ENCODE measurements around the gene VIM.

The VIM gene

DNA sequence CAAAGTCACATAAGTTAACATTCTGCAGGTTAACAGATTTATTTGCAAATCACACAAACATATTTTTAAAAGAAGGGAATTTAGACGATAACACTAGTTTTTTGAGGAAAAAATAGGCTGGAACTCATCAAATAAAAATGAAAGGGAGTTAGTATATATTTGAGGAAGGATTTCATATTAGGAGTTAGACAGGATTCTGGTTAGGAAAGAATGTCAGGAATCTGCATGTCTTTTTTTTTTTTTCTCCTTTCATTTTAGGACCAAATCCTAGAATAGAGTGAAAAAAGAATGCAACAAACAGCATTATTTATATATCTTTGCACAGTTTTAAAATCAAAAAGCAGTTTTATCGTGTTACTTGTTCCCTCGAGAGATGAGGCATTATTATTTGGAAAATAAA is 17.7 kb upstream of the VIM start:
- no peak for DNase-seq (ENCODE audit: low read depth)

DNA sequence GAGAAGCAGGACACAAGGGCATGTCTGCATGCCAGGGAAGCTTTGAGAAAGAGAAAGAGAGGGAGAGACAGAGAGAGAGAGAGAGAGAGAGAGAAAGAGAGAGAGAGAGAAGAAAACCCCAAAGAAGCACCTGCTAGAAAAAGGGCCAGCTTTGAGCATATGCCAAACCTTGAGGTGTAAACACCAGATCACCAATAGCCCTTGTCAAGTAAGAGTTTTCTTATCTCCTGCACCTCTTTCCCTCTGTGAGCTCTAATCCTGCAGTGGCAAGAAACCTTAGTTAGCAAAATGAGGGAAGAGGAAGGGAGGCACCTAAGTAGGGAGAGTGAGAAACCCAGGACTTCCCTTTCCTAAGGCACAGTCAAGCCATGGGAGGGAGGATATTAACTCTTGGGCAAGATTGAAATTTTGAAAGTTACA is 15.2 kb upstream of the VIM start:
- no peak for DNase-seq (ENCODE audit: low read depth)

DNA sequence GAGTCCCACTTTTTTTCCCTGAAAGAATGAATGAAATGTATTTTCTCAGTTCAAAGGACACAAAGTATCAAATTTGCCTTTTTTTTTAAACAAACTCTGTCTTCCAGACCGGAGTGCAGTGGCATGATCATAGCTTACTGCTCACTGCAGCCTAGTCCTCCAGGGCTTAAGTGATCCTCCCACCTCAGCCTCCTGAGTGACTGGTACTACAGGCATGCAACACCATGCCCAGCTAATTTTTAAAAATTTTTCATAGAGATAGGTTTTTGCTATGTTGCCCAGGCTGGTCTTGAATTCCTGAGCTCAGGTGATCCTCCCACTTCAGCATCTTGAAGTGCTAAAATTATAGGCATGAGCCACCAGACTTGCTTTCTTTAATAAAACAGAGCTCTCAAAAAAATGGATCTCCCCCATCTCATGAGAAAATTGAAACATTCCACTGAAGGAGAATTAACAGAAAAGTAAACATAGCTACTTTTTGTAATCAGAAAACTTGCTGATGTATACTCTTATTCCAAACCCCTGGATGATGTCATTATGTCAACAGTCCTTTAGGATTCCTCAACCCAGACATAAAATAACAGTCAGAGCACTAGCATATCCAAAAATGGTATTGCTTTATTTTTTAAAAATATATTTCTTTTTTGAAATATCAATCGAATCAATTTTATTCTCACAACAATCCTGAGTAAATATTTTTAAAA is 14.2 kb upstream of the VIM start:
- DNase-seq (ENCODE audit: low read depth) = no peak

DNA sequence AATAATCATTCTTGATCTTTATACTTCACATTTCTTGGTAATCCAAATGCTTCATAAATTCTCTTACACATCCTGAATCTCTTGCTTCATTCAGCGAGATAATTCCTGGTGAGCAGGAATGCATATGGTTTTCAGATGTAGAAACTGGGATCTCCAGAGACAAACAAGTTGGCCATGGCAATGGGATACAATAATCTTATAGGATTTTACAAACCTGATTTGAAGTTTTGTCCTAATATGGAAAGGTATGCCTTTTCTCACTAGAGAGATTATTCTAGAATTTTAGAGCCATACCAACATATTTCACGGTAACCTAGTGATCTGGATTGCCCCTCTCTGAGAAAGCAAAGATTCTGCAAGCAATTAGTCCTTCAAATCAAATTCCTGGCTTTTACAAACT is 13.5 kb upstream of the VIM start:
- DNase-seq (ENCODE audit: low read depth) = no peak

DNA sequence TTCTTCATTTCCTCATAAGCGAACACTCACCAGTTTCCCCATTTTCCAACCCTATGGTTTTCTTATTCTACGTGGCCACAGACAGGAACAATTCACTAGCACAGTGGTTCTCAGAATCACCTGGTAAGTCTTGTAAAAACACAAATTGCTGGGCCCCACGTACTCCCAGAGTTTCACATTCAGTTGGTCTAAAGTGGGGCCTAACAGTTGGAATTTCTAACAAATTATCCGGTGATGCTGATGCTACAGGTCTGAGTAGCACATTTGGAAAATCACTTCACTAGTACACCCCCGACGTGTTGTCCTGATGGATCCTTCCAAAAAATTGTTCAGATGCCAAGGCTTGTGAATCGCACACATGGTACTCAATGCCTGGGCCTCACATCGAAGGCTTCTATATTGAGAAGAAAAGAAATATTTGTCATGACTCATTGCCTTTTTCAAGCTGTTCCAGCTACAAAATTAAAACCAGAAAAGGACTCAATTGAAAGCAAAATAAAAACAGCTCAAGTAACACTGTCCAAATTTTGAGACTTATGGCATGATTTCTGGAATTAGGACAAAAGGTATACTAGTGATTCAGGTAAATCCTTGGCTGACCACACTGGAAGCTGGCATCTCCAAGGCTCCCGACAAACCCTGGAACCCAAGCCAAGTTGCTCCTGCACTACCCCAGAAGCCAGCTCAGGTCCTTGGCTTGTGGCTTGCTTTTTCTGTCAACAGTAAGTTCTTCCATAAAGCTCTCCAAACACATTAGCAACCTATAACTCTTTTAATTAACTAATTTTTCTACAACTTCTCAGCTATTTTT is 12.9 kb upstream of the VIM start:
- DNase-seq (ENCODE audit: low read depth) = no peak

DNA sequence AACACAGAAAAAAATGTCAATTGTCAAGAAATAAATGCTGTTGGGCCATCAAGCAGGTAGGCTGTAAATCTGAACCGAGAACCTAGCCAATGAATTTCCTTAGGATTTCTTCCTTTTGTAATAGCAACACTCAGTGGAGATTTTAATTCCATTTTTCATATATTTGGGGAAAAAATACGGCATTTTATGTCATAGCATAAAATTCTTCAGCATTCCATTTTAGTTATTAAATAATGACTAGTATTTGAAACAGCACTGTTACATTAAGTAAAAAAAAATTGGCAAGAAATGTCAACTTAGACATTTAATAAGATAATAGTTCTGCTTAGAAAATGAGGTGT is 12.3 kb upstream of the VIM start:
- no peak for DNase-seq (ENCODE audit: low read depth)

DNA sequence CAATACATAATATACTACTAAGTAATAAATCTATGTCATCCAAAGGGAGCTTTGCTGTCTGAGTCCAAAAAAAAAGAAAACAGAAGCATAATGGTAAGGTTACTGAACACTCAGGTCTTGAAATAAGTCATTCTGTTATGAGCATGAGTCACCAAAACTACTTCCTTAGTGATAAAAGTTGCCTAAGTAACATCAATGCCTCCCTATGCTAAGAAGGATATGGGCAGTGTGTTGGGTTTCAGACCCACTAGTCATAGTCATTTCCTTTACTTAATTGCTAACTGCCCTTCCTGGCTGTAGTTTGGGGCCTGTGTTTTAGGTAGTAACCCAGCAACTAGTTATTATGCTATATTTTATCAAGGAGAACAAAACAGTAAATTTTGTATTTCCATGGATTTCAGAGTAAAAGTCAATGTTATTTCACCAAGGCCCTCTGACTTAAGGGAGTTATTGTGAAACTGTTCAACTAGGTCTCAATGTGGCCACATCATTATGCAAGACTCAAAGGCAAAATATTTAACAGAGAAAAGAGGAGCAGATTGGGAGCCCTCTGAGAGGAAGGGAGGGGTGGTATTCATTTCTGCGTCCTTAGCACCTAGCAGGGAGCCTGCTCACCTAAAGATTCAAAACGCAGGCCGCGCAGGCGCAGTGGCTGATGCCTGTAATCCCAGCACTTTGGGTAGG is 11.7 kb upstream of the VIM start:
- DNase-seq (ENCODE audit: low read depth) = no peak

DNA sequence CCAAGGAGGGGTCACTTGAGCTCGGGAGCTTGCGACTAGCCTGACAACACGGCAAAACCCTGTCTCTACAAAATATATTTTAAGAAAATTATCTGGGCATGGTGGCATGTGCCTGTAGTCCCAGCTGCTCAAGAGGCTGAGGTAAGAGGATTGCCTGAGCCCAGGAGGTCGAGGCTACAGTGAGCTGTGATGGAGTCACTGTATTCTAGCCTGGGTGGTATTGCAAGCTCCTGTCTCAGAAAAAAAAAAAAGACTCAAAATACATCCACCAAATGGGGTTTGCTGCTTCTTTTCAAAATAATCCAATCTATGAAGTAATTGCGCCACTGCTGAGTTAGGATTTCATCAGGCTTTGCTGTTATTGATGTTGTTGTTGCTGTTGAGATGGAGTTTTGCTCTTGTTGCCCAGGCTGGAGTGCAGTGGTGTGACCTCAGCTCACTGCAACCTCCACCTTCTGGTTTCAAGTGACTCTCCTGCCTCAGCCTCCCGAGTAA is 11.1 kb upstream of the VIM start:
- no peak for DNase-seq (ENCODE audit: low read depth)

DNA sequence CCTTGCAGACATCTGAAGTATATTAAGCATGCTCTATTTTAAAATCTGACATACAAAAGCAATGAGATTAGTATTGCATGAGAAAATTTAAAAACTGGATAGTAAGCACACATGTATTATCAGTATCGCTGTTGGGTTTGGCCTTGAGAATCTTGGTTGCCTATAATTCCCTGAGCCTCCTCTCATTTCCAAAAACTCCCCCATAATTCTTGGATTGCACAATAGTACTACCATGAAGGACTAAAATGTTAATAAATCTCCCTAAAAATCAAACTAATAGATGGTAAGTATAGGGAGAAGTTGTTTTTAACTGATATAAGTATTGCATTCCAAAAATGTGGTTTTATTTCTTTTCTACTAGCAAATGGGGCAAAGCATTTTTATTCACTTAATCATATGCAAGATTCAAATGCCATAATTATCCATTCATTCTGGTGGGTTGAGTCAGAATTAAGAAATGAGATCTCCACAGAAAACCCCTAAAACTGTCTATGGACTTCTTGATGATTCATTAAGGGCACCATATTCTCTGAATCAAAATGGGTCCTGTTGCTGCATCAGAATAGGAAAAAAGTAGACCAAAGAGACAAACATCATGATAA is 10.3 kb upstream of the VIM start:
- no peak for DNase-seq (ENCODE audit: low read depth)

DNA sequence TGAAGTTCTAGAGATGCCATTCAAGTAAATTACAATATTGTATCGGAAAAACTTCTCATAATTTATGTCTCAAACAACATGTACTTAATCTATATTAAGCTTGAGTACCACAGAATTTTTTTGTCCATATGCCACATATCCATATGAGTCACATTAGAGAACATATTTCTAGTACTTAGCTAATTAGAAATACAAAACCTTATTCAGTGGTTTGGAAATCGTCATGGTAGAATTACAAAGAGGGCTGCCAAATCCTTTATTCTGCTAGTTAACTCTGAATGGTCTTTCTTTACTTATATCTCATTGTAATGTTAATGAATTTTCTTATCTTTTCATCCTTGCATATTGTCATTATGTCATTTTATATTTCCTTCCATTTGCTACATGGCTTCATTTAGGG is 9.0 kb upstream of the VIM start:
- no peak for DNase-seq (ENCODE audit: low read depth)

DNA sequence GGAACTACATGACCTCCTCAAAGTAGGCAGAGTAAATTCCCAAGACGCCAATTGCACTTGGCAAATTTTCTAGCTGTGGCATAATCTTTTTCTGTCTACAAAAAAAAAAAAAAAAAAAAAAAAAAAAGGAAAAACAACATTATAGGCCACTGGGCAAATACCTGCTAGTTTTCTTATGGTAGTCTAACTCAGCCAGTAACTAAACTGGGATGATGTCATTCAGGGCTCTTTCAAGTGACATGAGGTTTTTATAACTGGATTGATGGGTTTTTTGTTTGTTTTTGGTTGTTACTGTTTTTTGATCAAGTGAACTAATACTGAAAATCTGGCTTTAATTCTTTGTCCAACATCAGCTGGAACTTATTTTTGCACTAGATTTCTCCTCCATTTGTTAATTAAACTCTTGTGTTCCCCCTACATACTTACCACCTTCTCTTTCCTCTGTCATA is 7.4 kb upstream of the VIM start:
- no peak for DNase-seq (ENCODE audit: low read depth)

DNA sequence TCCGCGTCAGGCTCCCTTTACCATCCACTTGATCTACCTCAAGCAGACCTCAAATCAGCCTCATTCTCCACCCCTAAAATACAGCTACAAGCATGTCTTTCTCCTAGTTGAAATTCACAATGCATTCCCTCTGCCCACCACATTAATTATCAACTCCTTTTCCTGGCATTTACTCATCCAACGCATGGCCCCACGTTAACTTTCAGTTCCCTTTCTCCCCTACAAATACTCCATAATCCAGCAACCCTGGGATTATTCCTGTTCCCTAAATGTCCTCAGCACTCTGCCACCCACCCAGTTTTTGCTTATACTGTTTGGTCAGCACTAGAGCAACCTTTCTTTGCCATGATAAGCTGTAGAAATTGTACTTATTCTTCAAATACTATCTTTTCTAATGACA is 5.7 kb upstream of the VIM start:
- DNase-seq (ENCODE audit: low read depth) = no peak

DNA sequence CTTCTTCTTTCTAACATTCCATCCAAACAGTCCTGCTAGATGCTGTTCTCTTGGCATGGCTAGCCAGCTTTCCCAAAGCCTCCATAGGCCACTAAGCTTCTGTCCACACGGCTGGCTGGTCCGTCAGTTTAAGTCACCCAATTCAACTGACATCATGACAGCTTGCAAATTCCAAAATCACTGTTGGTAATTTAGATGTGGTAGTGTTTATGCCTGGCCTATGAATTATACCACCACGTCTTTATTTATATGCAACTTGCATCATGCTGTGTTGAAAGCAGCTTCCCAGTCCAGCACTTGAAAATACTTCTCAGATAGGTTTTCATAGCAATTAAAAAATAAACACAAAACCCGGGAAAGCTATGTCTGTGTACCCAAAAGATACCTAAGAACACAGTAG is 2.2 kb upstream of the VIM start:
- no peak for DNase-seq (ENCODE audit: low read depth)

DNA sequence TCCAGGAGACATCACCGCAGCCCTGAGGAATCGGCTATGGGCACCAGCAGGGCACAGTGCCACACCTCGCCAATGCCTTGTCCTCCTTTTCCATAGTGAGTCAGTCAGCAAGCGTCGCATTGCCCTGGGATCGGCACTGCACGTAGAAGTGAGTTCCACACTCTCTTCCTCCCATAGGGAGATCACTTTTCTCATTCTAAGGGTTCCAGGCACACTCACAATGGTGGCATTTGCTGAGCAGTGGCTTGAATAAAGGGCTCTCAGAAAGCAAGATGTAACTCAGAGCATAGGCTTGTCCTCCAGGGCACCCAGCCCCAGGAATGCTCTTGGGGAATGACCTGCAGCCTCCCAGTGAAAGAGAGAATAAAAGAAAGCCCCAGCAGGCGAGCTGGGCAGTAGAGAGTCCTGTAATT is 1.1 kb upstream of the VIM start:
- DNase-seq (ENCODE audit: low read depth) = no peak

DNA sequence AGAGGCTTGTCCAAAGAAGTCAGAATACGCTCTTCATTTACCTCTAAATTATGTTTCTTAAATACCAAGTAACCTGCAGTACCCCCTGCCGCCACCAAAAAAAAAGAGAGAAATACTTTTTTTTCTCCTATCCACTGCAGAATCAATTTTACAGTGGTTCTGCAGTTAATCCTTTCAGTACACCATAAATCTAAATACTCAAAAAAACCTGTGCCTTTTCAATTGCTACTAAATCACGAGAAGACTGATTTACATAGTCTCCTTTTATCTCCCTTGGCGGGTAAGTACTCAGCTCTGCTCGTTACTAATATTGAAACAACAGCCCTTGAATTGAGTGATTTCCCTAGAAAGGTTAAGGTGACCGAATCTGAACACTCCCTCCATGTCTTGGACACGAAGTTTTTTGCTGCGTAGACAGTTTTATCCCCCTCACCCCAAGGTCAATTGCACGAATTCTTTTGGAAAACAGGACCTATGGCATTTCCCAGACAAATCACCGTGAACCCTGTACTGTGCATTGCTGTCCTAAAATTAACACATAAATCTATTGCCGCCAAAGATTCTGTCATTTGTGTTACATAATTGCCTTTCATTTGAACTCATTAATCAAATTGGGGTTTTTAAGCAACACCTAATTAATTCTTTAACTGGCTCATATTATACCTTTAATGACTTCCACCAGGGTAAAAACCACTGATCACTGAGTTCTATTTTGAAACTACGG is 512 bp upstream of the VIM start:
- no peak for DNase-seq (ENCODE audit: low read depth)

DNA sequence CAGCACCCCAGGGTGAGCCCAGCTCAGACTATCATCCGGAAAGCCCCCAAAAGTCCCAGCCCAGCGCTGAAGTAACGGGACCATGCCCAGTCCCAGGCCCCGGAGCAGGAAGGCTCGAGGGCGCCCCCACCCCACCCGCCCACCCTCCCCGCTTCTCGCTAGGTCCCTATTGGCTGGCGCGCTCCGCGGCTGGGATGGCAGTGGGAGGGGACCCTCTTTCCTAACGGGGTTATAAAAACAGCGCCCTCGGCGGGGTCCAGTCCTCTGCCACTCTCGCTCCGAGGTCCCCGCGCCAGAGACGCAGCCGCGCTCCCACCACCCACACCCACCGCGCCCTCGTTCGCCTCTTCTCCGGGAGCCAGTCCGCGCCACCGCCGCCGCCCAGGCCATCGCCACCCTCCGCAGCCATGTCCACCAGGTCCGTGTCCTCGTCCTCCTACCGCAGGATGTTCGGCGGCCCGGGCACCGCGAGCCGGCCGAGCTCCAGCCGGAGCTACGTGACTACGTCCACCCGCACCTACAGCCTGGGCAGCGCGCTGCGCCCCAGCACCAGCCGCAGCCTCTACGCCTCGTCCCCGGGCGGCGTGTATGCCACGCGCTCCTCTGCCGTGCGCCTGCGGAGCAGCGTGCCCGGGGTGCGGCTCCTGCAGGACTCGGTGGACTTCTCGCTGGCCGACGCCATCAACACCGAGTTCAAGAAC is 1.1 kb downstream of the VIM start:
- peak; percentile 55 for DNase-seq (ENCODE audit: low read depth)

DNA sequence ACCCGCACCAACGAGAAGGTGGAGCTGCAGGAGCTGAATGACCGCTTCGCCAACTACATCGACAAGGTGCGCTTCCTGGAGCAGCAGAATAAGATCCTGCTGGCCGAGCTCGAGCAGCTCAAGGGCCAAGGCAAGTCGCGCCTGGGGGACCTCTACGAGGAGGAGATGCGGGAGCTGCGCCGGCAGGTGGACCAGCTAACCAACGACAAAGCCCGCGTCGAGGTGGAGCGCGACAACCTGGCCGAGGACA is 1.6 kb downstream of the VIM start:
- DNase-seq (ENCODE audit: low read depth) = no peak

DNA sequence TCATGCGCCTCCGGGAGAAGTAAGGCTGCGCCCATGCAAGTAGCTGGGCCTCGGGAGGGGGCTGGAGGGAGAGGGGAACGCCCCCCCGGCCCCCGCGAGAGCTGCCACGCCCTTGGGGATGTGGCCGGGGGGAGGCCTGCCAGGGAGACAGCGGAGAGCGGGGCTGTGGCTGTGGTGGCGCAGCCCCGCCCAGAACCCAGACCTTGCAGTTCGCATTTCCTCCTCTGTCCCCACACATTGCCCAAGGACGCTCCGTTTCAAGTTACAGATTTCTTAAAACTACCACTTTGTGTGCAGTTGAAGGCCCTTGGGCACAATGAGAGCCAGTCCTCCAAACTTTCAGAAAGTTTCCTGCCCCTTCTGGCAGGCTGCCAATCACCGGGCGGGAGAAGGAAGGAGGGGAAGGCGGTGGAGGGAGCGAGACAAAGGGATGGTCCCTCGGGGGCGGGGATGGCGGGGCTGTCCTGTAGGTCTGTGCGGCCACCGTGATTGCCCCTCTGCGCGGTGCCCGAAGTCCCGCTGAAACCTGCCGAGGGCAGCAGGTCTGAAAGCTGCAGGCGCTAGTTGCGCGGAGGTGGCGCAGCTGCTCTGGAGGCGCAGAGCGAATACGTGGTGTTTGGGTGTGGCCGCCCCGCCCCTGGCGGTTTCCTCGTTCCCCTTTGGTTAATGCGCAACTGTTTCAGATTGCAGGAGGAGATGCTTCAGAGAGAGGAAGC is 2.1 kb downstream of the VIM start:
- DNase-seq (ENCODE audit: low read depth) = peak; percentile 82

DNA sequence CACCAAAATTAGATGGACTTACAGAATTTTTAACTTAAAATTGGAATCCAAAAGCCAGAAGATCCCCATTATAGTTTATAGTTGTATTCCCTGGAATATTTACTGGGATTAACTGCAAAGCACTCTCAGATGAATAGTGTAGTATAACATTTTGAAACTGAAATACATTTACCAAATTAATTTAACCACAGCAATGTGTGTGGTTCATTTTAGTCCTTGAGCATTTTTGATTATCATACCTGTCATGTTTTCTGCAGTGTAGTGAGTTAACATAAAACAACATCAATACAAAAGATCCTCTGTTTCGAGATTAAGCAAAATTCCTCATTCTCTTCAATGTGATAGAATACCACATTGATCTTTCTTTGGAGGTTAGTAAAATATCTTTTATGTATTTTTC is 3.7 kb downstream of the VIM start:
- DNase-seq (ENCODE audit: low read depth) = no peak

DNA sequence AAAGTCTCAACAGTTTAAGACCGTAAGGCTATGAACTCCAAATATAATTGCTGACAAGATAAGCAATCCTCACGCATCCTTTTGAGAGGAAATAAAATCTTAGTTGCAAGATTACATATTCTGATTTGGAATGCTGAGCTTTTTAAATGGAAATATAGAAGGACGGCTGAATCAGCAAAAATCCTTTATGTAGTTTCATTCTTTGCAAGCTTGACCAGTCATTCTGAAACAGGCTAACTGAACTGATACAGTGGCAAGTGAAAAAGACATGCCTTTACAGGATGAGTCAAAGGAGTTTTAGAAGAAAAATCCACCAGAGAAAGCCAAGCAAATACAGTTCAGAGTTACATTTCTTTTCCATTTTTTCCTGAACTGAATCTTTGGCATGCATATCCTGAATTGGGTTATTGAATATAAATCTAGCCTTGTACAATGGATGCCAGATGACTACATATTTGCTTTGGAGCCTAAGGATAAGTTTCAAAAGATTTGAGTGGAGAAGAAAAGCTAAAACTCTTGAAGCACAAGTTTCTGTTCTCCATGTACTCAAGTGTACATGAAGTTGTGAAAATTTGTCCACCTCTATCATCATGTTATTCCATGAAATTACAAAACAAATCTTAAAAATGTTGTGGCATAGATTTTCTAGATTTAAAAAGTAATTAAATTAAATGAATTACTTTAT is 4.4 kb downstream of the VIM start:
- no peak for DNase-seq (ENCODE audit: low read depth)
